Measurements from ENCODE around the gene SGTA.

- TF ChIP-seq TAF1 (IDR thresholded peaks at IDR 0.05; ENCODE audit: low read depth, low read length) (no peak), POLR2A (IDR thresholded peaks at IDR 0.05; ENCODE audit: low read depth, low read length) (no peak), POLR2AphosphoS5 (IDR thresholded peaks at IDR 0.05; ENCODE audit: low read depth, low read length) (no peak), SPI1 (IDR thresholded peaks at IDR 0.05; ENCODE audit: low read depth, low read length) (no peak), POU2F2 (IDR thresholded peaks at IDR 0.05; ENCODE audit: low read depth, low read length) (no peak), PAX5 (IDR thresholded peaks at IDR 0.05; ENCODE audit: insufficient read depth, low read length, severe bottlenecking) (no peak)
Measured at GRCh38 chr19:2791876-2792275, 8.8 kb upstream of the SGTA start.

All from GM12891 (cell line).